ENCODE measurements around the gene ADGRD1.

ADGRD1 gene

GRCh38 chr12:131176926-131177325 lies 223.2 kb downstream of the ADGRD1 start:
- no peak for DNase-seq

DNA sequence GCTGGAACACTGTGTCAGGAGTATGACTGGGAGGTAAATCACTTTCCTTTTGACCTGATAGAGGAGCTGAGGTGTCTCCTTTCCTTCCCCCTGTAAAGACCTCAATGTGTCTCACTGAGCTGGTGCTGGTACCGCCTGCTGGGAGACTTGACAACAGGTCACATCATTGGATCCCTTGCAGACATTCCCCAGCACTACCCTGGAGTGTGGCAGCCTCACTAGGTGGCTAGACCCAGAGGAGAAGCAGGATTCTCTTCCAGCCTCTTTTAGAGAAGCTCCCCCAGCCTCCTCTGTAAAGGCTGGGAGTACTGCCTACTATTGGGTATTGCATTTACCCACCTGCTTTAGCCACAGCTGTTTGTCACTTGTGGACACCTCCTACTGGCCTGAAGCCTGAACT lies 223.9 kb downstream of the ADGRD1 start:
- DNase-seq: no peak

DNA sequence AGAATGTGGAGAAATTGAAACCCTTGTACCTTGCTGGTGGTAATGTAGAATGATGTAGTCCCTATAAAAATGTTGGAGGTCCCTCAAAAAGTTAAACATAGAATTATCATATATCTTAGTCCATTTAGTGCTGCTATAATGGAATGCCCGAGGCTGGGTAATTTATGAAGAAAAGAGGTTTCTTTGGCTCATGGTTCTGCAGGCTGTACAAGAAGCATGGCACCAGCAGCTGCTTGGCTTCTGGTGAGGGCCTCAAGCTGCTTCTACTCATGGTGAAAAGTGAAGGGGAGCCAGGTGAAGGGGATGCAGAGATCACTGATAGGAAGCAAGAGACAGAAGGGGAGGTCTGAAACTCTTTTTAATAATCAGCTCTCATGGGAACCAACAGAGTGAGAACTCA lies 233.9 kb downstream of the ADGRD1 start:
- no peak for DNase-seq

- no peak for DNase-seq
These were observed 234.7 kb downstream of the ADGRD1 start for GRCh38 chr12:131188131-131189050.

DNA sequence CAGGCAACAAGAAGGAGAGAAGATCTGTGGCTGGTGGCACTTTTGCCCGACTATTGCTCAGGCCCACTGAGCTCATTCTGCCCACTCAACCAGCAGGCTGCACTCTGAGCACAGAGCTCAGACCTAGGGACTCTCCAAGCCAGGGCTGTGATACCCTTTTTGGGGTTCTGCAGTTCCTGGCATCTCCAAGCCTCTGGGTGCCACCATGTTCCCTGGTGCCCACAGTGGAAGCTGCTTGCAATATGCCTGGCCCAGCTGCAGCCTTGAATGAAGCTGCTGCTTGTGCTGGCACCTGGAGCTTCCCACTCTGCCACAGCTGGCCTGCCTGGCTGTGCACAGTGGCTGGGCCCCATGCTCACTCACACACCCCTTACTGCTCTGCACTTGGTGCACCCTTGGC lies 236.1 kb downstream of the ADGRD1 start:
- DNase-seq: no peak

DNA sequence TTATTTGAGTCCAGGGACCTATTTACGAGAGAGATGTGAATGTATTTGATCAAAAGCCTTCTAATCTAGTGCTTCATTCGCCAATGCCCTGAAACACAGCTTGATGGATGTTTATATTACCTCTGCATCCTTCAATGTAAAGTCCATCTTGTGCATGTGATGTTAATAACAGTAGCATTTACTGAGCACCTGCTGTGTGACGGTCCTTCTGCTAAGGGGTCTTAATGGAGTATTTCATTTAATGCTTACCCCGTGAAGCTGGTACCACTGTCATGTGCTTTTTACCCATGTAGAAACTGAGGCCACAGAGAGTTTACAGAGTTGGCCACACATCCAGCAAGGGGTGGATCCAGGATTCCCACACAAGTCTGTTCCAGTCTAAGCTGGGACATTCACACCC lies 237.3 kb downstream of the ADGRD1 start:
- DNase-seq: no peak
